NCI-H2196 (cell line): Measurements from ENCODE around the gene SMARCC2.

Source experiments
- DNase-seq: peaks from one replicate; lab custom pipeline; 2025; ENCODE audit not compliant: unreplicated experiment; lab: John Stamatoyannopoulos, UW

The SMARCC2 gene

DNA sequence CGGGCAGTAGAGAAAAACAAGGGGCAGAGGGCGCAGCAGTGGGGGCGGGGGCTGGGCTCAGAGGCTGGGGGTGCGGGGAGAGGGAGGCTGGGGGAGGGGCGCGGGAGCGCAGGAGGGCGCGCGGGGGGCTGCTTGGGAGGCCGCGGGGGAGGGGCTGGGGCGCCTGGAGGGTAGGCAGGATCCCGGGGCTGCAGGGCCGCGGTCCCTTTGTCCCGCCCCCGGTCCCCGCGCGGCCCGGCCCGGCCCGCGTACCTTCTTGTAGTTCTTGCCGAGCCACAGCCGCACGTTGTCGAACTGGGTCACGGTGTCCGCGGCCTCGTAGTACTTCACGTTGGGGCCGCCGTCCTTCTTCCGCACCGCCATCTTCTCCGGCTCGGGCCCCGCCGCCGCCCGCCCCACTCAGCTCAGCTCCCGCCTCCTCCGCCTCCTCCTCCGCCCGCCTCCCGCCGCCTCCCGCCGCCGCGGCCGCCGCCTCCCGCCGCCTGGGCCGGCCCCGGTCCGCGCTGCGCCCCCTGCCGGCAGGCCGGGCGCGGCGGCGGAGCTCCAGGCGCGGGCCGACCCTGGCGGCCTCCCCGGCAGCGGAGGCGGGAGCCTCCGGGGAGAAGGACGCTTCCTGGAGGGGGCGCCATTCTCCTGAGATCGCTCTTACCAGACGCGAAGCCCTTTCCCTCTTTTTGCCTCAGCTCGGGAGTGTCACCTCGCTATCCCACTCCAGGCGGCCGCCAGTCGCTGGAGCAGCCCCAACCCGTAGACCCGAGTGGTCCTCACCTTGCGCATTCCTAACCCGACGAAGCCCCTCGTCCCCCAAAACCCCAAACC is at the start of gene SMARCC2:
SMARCC2 (minus strand) TSS at position 385 of the 819 bp plus-strand sequence; CDS start at position 363, 22 bp downstream.
- DNase-seq, result peak; percentile 92

DNA sequence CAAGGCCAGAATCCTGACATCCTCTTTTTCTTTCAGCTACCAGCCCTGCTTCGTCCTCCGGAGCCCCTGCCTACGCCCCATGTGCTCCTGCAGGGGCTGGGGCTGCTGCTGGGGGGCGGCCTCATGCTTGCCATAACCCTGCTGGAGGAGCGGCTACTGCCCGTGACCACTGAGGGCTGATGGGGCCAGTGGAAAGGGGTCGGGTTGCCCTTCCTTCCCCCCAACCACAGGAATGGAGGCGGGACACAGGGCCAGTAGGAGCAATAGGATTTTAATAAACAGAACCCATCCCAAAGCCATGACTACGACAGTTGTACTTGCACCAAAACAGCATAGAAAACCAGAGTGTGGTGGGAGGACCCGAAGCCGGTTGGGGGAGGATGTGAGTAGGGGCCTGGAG is 48.3 kb upstream of the SMARCC2 start:
- DNase-seq, result no peak

DNA sequence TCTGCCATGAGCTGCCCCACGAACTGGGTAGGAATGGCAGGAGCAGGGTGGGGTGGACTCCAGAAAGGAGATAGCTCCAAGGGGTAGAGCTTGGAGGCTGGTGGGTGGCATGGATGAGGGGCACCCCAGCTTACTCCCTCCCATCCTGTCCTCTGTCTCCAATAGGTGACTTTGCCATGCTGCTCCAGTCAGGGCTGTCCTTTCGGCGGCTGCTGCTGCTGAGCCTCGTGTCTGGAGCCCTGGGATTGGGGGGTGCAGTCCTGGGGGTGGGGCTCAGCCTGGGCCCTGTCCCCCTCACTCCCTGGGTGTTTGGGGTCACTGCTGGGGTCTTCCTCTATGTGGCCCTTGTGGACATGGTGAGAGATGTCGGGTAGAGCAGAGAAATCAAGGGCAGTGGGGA is 47.7 kb upstream of the SMARCC2 start:
- DNase-seq, result no peak

DNA sequence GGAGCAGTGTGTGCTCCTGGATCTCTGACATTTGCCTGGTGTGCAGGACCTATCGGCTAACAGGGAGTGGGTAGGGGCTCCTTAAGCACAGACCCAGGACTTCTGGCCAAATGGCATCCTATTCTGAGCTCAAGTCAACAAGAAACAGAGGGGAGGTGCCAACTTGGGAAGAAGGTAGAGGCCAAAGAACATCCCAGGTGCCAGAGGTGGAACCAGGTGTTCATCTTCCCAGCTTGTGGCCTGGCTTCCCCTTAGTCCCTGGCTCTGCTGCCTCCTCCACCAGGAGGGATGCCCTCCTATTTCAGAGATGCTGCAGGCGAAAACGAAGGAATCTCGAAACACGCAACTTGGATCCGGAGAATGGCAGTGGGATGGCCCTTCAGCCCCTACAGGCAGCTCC is 46.8 kb upstream of the SMARCC2 start:
- DNase-seq, result no peak

DNA sequence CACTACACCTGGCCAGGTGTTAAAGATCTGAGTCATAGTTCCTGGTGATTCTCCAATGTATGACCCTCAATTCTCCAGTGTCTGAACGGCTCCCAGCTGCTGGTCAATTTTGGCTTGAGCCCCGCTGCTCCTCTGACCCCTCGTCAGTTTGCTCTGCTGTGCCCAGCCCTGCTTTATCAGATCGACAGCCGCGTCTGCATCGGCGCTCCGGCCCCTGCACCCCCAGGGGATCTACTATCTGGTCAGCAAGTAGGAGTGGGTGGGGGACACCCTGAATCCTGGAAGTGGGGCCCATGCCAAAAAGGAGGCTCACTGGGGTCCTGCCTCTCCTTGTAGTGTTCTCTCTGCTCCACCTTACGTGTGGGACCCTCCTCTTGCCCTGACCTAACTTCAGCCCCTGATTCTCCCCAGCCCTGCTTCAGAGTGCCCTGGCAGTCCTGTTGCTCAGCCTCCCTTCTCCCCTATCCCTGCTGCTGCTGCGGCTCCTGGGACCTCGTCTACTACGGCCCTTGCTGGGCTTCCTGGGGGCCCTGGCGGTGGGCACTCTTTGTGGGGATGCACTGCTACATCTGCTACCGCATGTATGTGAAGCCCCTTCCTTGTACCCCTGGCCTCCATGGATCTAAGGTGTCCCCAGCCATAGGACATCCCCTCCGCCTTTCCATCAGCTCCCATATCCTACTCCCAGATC is 45.6 kb upstream of the SMARCC2 start:
- no peak for DNase-seq

DNA sequence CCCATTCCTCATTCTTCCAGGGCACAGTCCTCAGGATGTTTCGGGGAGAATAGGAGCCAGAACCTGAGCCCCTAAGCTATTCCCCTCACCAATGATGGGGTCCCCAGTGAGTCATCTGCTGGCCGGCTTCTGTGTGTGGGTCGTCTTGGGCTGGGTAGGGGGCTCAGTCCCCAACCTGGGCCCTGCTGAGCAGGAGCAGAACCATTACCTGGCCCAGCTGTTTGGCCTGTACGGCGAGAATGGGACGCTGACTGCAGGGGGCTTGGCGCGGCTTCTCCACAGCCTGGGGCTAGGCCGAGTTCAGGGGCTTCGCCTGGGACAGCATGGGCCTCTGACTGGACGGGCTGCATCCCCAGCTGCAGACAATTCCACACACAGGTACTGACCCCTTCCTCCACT is 41.9 kb upstream of the SMARCC2 start:
- DNase-seq, result no peak

DNA sequence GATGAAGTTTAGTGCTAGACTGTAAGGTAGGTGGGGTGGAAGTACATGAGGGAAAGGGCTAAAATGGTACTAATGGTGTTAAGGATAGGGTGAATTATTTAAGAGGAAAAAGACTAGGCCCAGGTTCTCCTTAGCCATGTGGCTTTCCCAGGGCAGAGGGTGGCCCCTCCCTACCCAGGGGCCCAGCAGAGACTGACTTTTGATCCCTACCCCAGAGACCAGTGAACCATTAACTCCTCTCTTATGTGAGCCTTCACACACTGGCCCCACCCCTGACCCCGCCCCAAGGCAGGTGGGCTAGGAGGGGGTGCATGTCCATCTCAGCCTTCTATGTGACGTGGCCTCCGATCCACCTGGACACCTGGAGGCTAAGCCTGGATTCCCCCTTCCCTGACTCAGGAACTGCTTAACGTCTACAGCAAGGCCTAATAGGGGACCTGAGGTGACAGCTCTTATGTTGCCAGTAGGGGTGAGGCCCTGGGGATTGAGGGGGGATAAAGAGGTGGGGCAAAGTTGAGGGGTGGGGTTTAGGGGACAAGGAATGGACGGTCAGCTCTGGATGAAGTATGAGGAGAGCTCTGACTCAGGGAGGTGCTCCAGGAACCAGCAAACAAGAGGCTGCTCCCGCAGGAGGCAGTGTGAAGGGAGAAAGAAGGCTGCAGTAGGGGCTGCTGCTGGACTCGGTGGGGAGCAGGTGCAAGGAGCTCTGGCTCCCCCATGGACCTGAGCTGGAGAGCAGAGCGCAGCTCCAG is 41.3 kb upstream of the SMARCC2 start:
- no peak for DNase-seq

DNA sequence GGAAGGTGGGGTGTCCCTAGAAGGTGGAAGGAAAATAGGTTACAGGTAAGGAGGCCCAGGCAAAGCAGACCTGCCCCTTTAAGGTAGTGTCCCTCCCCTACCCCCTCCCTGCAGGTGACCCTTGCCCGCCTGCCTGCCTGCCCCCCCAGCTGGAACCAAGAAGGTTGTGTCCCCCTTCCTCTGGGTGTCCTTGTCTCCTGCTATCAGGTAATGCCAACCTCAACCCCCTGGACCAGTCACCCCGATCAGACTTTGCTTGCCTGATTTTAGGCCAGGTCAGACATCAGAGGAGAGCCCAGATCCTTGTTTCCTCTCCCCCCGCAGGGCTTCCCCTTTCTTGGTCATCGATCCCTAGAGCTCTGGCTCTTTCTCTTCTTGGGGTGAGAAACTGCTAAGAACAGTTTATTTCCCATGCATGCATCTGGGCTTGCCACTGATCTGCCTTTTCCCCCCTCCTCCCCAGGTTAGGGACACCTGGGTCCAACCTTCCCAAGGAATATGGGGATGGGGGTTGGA is 40.7 kb upstream of the SMARCC2 start, which contains the start of gene SLC39A5:
SLC39A5 (plus strand) TSS at position 136 of the 516 bp plus-strand sequence. CDS start 1,224 bp downstream, outside the sequence.
- DNase-seq, result no peak

DNA sequence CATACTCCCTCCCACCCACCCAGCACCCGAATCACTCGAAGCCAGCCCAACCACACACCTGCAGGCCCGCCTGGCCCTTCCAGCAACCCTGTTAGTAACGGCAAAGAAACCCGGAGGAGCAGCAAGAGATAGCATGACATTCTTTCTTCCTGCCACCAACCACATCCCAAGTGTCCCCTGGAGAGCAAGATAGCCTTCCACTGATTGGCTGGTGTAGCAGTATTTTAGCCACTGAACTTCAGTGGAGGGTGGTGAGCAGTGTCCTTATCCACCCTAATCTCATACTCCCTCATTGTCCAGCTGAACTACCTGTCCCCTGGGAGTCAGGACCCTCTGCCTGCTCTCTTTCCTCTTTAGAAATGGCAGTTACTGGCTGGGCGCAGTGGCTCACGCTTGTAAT is 39.8 kb upstream of the SMARCC2 start:
- no peak for DNase-seq

DNA sequence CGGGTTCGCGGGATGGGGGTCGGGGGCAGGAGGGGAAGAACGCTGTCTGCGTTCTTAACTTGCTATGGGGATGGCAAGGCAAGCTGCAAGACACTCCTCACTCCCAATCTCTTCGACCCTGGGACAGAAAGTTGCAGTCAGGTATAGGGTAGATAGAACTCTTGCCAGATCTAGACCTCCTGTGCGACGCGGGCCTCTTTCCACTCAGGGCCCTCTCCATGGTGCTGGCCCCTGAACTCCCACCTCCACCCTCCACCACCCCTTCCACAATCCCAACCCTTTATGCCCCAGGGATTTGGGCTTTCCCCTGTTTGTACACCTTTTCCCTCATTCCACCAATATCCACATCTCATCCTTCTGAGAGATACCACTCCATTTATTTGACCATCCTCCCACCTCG is 35.7 kb upstream of the SMARCC2 start:
- DNase-seq, result no peak

DNA sequence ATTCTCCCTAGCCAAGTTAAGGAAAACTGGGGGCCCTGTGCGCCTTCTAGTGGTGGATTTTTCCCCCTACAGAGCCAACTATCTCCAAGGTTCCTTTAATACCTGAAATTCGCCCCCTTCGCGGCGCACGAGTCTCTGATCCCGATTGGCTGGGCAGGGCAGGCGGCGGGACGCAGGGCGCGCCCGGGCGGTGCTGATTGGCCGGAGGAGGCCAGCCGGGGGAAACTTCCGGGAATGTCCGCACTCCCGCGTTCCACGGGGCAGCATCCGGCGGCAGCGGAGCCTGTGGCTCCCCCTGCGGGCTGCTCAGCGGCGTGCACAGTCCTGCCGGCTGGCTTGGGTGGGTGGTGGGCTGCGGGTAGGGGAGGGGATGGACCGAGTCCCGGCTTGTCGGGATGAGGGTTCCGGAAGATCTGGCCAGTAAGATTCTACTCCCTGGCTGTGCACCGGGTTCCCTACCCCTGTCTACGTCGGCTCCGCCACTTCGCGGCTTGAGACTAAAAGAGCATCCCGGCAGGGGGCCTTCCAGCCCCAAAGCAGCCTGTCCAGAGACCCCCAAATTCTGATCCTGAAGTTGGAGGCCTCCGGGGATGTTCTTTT is 34.9 kb upstream of the SMARCC2 start, which contains the start of gene NABP2:
NABP2 (plus strand) TSS at position 241 of the 600 bp plus-strand sequence. CDS start 515 bp downstream, outside the sequence.
- peak; percentile 97 for DNase-seq

DNA sequence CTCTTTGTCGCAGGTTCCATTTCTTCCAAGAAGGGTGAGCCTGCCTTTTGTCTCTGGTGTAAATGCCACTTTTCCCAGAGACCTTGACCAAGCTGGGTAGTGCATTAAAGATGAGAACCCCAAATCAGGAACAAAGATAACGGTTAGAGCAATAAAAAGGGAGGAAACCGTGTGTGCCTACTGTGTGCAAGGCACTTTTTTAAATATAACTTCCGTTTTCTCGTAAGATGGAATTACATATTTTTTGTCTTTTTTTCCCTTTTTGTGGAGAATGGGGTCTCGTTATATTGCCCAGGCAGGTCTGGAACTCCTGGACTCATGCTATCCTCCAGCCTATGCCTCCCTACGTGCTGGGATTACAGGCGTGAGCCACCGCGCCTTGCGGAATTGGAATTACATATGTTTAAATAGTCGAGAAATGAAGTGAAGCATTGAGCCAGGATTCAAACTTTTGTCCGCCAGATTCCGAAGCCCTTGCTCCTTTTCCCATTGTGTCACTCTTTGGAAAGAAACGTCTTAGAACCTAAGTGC is 34.4 kb upstream of the SMARCC2 start:
- no peak for DNase-seq

DNA sequence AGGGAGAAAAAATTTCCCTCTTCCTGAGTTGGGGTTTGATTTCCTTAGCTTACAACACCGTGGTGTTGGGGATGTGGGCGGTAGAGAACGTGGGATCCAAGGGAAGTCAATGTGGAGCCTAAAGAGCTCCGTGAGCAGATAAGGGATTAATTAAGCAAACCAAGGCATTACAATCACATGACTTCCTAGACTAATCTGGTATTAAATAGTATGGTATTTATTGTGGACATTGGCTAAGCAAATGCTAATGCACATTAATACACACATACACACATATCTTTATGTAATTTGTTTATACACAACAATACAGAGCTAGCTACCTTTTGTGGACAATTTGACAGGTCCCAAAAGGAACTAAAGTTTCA is 33.2 kb upstream of the SMARCC2 start:
- no peak for DNase-seq

DNA sequence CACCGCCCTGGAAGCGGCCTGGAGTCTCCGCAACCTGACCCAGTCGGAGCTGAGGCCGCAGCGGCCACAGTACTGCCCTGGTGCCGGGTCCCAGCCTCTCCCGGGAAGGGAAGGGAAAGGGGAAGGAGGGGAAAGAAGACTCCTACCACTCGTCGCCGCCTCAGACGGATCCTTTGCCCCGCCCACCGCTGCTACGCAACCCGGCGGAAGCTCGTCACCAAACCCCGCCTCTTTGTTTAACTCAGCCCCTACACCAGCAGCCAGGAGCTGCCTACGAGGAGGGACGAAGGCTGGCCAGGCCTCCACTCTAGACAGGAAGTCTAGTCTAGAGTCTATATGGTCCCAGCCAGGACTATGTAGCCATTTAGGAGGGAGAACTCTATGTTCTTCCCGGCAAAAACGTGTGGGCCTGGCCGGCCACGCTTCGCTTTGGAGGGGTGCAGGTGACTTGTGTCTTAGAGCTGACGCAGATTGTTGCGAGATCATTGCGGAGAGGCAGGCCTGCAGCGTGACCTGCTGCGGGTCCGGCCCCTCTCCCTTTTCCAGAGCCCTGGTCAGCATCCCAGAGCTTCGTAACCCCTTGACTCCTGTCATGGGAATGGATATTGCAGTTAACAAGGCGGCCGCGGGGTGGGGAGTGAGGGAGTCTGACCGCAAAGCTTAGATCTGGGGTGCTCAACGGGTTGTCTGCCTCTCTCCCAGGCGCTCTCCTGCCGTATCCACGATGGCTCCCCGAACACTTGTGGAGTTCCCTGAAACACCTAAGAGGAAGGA is 32.7 kb upstream of the SMARCC2 start, which contains the start of gene RNF41:
RNF41 (minus strand) TSS at position 166 of the 774 bp plus-strand sequence. CDS start 7,875 bp downstream, outside the sequence.
- peak; percentile 96 for DNase-seq

DNA sequence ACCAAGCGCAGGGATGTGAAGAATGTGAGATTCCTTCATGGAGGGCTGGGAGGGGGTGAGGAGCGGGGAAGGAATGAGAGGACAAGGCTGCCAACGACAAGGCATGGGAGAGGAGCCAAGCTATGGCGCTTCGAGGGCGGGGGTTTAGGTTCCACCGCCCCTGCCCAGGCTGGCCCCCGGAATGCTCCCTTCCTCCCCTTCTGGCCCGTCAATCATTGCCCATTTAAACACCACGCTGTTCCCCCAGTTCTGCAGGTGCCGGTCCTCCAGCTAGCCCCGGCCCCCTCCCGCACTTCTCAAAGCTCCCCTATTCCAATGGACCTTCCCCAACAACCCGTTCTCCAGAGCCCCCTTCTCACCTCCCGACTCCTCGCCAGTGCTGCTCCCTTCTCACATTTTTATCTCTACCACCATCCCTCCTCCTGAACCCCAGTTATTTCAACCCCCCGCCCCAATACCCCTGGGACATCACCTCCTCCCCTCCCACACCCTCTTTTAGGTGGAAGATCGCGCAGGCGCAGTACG is 32.0 kb upstream of the SMARCC2 start:
- DNase-seq, result no peak

DNA sequence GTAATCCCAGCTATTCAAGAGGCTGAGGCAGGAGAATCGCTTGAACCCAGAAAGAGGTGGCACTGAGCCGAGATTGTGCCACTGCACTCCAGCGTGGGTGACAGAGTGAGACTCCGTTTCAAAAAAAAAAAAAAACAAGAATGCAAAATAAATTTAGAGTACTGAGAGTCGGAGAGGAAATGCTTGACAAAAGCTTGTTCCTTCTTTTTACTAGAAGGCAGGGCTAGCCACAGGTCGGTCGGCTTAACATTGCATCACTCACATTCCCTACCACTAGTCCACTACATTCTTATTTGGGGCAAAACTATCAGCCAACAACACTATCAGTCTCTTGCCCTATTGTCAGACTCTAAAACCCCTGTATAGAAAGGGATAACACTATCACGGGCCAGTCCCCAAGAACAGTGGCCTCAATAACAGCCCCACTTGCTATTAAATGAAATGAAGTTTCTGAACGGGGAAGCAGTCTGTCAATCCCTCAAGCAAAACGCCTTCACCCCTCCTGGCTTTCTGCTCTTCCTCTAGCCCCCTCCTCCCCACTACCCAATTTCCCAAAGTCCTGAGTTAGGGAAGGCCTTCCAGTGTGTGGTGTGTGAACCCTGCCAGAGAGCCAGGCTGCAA is 31.4 kb upstream of the SMARCC2 start:
- no peak for DNase-seq

DNA sequence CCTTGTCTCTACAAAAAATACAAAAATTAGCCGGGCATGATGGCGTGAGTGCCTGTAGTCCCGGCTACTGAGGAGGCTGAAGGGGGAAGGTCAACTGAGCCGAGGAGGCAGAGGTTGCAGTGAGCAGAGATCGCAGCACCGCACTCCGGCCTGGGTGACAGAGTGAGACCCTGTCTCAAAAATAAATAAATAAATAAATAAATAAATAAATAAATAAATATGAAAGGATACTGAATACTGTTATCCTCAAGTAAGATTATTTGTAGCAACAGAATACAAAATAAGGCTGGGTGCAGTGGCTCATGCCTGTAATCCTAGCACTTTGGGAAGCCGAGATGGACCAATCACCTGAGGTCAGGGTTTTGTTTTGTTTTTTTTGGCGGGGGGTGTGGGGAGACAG is 30.6 kb upstream of the SMARCC2 start:
- DNase-seq, result no peak

DNA sequence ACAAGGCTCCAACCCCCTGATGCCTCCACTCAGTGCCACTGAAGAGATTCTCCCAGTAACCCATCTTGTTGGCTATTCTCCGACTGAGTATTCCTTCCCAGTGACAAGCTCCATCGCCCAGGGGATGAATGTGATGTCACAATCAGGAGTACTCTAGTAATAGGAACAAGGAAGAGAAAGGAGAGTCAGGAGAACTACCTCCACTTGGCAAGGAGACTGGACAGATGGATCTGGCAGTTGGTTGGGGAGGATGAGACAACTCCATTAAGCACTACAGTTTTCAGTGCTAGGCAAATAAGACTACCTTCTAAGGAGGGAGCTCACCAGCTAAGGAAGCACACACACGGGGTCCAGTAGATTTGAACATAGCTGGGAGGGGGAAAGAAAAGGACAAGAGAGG is 27.2 kb upstream of the SMARCC2 start:
- DNase-seq, result no peak

DNA sequence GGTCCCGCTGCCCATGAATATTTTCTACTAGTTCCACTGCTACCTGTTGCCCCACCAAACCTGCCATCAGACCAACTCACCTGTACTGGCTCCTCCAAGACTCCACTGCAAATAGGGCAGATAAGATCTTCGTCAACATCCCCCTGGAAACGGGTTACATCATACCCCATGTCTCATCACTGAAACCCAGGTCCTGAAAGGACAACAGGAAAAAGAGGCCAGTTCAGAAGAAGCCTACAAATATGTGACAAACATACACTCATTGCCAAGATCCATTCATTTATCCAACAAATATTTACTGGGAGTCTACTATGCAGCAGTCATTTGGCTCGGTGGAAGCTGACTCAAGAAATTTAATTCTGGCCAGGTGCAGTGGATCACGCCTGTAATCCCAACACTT is 24.6 kb upstream of the SMARCC2 start:
- no peak for DNase-seq
